ENCODE results near the gene CCNY. TPM values are rescaled to one million over a fixed set of nuclear protein-coding genes. Genes with fewer than 3 reads are reported as not detected.

CCNY gene
- total and polyA plus RNA-seq, 2 donors (not counting 1 experiment from before 2014, with no cell fraction given), result 34.1 to 64.9 TPM

DNA sequence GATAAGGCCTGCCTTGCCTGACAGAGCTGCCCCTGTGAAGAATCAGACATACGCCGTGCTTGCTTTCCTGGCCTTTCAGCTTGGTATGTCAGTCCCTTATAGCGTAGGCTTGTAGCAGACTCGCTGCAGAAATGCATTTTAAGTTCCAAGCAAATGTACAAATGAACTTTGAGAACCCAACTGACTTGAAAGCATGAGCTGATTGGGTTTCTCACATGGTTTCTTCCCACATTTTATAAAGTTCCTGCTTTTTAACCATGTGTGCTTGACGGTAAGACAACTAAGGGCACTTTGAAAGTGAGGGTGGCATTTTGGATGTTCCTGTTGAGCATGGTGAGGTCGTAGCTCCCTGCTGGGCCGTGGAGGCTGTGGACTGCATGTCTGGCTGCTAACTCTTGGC is 62.6 kb downstream of the CCNY start:
- H3K27ac Mint-ChIP-seq, result no peak overlapping the region
- no peak overlapping the region for H2AFZ ChIP-seq (ENCODE audit: insufficient read depth, low read depth, low read length, poor library complexity, severe bottlenecking)
- DNase-seq (no peak), ATAC-seq (ENCODE audit: low read depth) (no peak)
- no peak overlapping the region for H3K4me3 Mint-ChIP-seq
- peak overlapping the region; percentile 32 for H3K9ac ChIP-seq (ENCODE audit: low read length)
- CTCF ChIA-PET, result no interaction called here
- H3K79me2 ChIP-seq (ENCODE audit: control insufficient read depth, insufficient read depth, low read length), result peaks cover 94% of the 10 kb centered on the region
- peaks cover 0 to 9% (median 6%) of the 10 kb centered on the region in 3 donors for H3K9me3 ChIP-seq (ENCODE audit: control extremely low read depth in 1 of 3, control insufficient read depth in 2 of 3, insufficient read depth in 1 of 3, low read length in 2 of 3)
- no peaks in the 10 kb centered on the region for H3K27me3 Mint-ChIP-seq
- 98% methylated on average over 7 of the region's 7 CpGs for WGBS (ENCODE audit: insufficient coverage)
- intact Hi-C loops (cut with micrococcal nuclease), result no loop called here
- peaks cover 82% of the 10 kb centered on the region for H4K20me1 ChIP-seq (ENCODE audit: control insufficient read depth, insufficient read depth, low read length, poor library complexity, severe bottlenecking)
- peaks cover 18% of the 10 kb centered on the region for H3K4me1 Mint-ChIP-seq
- no peaks in the 10 kb centered on the region for H3K9me3 Mint-ChIP-seq (ENCODE audit: insufficient read depth)
- POLR2A ChIA-PET, result no interaction called here
- H3K4me1 ChIP-seq (ENCODE audit: control insufficient read depth in 2 of 2, insufficient read depth in 2 of 2, low read length in 2 of 2), result peaks cover 42 to 43% of the 10 kb centered on the region in 2 donors
- H3K36me3 ChIP-seq (replicated peaks in 1 of 2; ENCODE audit: control extremely low read depth in 1 of 2, control insufficient read depth in 1 of 2, extremely low read depth in 1 of 2, insufficient read depth in 2 of 2, low read length in 1 of 2), result no peaks in the 10 kb centered on the region
- H3K27me3 ChIP-seq (replicated peaks in 1 of 4; ENCODE audit: control extremely low read depth in 1 of 4, control insufficient read depth in 3 of 4, insufficient read depth in 4 of 4, low read length in 3 of 4), result no peaks in the 10 kb centered on the region
- TF ChIP-seq, protein P1, sequence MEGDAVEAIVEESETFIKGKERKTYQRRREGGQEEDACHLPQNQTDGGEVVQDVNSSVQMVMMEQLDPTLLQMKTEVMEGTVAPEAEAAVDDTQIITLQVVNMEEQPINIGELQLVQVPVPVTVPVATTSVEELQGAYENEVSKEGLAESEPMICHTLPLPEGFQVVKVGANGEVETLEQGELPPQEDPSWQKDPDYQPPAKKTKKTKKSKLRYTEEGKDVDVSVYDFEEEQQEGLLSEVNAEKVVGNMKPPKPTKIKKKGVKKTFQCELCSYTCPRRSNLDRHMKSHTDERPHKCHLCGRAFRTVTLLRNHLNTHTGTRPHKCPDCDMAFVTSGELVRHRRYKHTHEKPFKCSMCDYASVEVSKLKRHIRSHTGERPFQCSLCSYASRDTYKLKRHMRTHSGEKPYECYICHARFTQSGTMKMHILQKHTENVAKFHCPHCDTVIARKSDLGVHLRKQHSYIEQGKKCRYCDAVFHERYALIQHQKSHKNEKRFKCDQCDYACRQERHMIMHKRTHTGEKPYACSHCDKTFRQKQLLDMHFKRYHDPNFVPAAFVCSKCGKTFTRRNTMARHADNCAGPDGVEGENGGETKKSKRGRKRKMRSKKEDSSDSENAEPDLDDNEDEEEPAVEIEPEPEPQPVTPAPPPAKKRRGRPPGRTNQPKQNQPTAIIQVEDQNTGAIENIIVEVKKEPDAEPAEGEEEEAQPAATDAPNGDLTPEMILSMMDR (IDR thresholded peaks at IDR 0.05), result no peak
- no peak for TF ChIP-seq EZH2 (IDR thresholded peaks at IDR 0.05; ENCODE audit: borderline replicate concordance, insufficient read depth, low read depth, low read length, poor library complexity, severe bottlenecking)
- peak overlapping the region; percentile 25 for H3K4me2 ChIP-seq (replicated peaks; ENCODE audit: low read depth, low read length, poor library complexity, severe bottlenecking)
- H3K4me3 ChIP-seq (ENCODE audit: control extremely low read depth in 1 of 5, extremely low read depth in 1 of 5, insufficient read depth in 1 of 5, low read depth in 2 of 5, low read length in 4 of 5), result no peak overlapping the region
- no peak overlapping the region for H3K27ac ChIP-seq (ENCODE audit: low read length in 2 of 2)

DNA sequence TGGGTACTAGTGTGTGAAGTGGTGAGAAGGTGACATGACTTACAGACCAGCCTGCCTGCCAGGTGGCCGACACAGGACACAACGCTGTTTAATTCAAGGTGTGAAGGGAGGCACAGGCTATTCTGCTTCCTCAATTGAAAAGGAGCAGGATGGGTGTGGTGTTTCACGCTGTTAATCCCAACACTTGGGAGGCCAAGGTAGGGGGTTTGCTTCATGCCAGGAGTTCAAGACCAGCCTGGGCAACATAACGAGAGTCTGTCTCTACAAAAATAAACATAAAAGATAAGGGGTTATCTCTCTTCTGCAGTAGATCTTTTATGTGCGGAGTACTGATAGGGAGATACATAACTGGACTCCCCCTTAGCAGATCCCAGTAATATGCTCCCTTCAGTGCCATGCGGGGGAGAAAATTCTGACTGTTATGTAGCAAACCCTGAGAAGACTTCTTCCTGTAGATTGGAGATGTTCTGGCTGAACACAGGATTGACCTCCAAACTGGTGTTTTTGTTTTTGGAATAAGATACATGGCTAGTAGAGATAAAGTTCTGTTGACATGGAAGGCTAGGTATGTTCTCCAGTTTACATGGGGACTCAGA is 63.2 kb downstream of the CCNY start:
- POLR2A ChIA-PET, result no interaction called here
- H3K4me3 Mint-ChIP-seq, result peak overlapping the region; percentile 5

More for the DNA sequence above, 63.2 kb downstream of the CCNY start:
- Histone ChIP-seq H4K20me1 (ENCODE audit: control insufficient read depth, insufficient read depth, low read length, poor library complexity, severe bottlenecking) (peaks cover 76% of the 10 kb centered on the region), H3K9ac (ENCODE audit: low read length) (no peak overlapping the region), H3K4me1 (ENCODE audit: control insufficient read depth in 2 of 2, insufficient read depth in 2 of 2, low read length in 2 of 2) (peaks cover 42 to 43% of the 10 kb centered on the region in 2 donors), H3K27ac (ENCODE audit: low read length in 2 of 2) (peak overlapping the region in 1 of 2 donors; percentile 46), H3K4me2 (replicated peaks; ENCODE audit: low read depth, low read length, poor library complexity, severe bottlenecking) (peak overlapping the region; percentile 25), H3K4me3 (ENCODE audit: control extremely low read depth in 1 of 5, extremely low read depth in 1 of 5, insufficient read depth in 1 of 5, low read depth in 2 of 5, low read length in 4 of 5) (no peak overlapping the region), H3K27me3 (replicated peaks in 1 of 4; ENCODE audit: control extremely low read depth in 1 of 4, control insufficient read depth in 3 of 4, insufficient read depth in 4 of 4, low read length in 3 of 4) (no peaks in the 10 kb centered on the region), H3K36me3 (replicated peaks in 1 of 2; ENCODE audit: control extremely low read depth in 1 of 2, control insufficient read depth in 1 of 2, extremely low read depth in 1 of 2, insufficient read depth in 2 of 2, low read length in 1 of 2) (no peaks in the 10 kb centered on the region), H3K9me3 (ENCODE audit: control extremely low read depth in 1 of 3, control insufficient read depth in 2 of 3, insufficient read depth in 1 of 3, low read length in 2 of 3) (peaks cover 0 to 9% (median 6%) of the 10 kb centered on the region in 3 donors), H2AFZ (ENCODE audit: insufficient read depth, low read depth, low read length, poor library complexity, severe bottlenecking) (no peak overlapping the region), H3K79me2 (ENCODE audit: control insufficient read depth, insufficient read depth, low read length) (peaks cover 94% of the 10 kb centered on the region)
- H3K27ac Mint-ChIP-seq, result no peak overlapping the region
- WGBS (ENCODE audit: insufficient coverage), result 88% methylated on average over 3 of the region's 6 CpGs
- no peaks in the 10 kb centered on the region for H3K9me3 Mint-ChIP-seq (ENCODE audit: insufficient read depth)
- TF ChIP-seq, protein P1 (IDR thresholded peaks at IDR 0.05), result no peak
- TF ChIP-seq EZH2 (IDR thresholded peaks at IDR 0.05; ENCODE audit: borderline replicate concordance, insufficient read depth, low read depth, low read length, poor library complexity, severe bottlenecking), result no peak
- peaks cover 13% of the 10 kb centered on the region for H3K4me1 Mint-ChIP-seq
- DNase-seq (no peak), ATAC-seq (ENCODE audit: low read depth) (no peak)
- CTCF ChIA-PET, result no interaction called here
- intact Hi-C loops (cut with micrococcal nuclease), result no loop called here
- H3K27me3 Mint-ChIP-seq, result no peaks in the 10 kb centered on the region
